ENCODE results near the gene PSMA3. TPM values are rescaled to one million over a fixed set of nuclear protein-coding genes. Genes with fewer than 3 reads are reported as not detected.
A peak's percentile ranks its signal among the peaks of the same experiment; 100 is the strongest.

PSMA3 gene
- total and polyA plus RNA-seq, 2 donors (not counting 1 experiment from before 2014, with no cell fraction given), result 80.1 to 279 TPM

DNA sequence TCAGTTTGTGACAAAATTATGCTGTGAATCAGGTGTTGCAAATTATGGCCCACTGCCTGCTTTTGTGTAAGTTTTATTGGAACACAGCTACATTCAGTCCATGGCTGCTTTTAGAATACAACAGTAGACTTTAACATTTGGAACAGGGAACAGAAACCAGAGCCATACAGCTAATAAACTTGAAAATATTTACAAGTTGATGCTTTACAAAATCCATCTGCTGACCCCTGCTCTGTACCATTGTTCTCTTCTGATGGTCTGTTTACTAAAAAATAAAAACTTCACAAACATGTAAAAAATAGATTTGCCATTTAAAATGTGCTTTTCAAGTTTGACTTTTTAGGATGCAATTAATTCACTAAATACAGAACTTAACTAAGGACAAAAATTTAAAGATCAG lies 20.8 kb downstream of the PSMA3 start:
- Histone ChIP-seq H4K20me1 (ENCODE audit: control insufficient read depth, extremely low read depth, insufficient read depth, low read length) (no peaks in the 10 kb centered on the region), H3K9me3 (ENCODE audit: control insufficient read depth, insufficient read depth, low read depth, low read length) (no peaks in the 10 kb centered on the region), H3K4me3 (replicated peaks in 1 of 4; ENCODE audit: control extremely low read depth in 1 of 4, insufficient read depth in 1 of 4, low read depth in 3 of 4, low read length in 4 of 4) (no peak overlapping the region), H3K27ac (ENCODE audit: insufficient read depth, low read length) (no peak overlapping the region), H3K79me2 (ENCODE audit: control insufficient read depth, insufficient read depth, low read length) (peaks cover 8% of the 10 kb centered on the region), H3K36me3 (ENCODE audit: control insufficient read depth, insufficient read depth, low read length) (peaks cover 10% of the 10 kb centered on the region), H2AFZ (ENCODE audit: low read length) (no peak overlapping the region), H3K4me2 (ENCODE audit: extremely low read depth, insufficient read depth, low read length) (no peak overlapping the region), H3K9ac (ENCODE audit: insufficient read depth, low read length) (no peak overlapping the region), H3K27me3 (ENCODE audit: control insufficient read depth, insufficient read depth, low read length) (no peaks in the 10 kb centered on the region), H3K4me1 (ENCODE audit: control insufficient read depth, extremely low read depth, insufficient read depth, low read length) (no peaks in the 10 kb centered on the region)
- TF ChIP-seq, protein P1, sequence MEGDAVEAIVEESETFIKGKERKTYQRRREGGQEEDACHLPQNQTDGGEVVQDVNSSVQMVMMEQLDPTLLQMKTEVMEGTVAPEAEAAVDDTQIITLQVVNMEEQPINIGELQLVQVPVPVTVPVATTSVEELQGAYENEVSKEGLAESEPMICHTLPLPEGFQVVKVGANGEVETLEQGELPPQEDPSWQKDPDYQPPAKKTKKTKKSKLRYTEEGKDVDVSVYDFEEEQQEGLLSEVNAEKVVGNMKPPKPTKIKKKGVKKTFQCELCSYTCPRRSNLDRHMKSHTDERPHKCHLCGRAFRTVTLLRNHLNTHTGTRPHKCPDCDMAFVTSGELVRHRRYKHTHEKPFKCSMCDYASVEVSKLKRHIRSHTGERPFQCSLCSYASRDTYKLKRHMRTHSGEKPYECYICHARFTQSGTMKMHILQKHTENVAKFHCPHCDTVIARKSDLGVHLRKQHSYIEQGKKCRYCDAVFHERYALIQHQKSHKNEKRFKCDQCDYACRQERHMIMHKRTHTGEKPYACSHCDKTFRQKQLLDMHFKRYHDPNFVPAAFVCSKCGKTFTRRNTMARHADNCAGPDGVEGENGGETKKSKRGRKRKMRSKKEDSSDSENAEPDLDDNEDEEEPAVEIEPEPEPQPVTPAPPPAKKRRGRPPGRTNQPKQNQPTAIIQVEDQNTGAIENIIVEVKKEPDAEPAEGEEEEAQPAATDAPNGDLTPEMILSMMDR (conservative IDR thresholded peaks at IDR 0.05 in 1 of 2, IDR thresholded peaks at IDR 0.05 in 1 of 2; ENCODE audit: low read depth in 1 of 2, low read length in 2 of 2), result no peak
- no peak for TF ChIP-seq EZH2 (IDR thresholded peaks at IDR 0.05; ENCODE audit: low read length, missing control alignments)
- DNase-seq (ENCODE audit: low read depth in 2 of 2), result no peak

DNA sequence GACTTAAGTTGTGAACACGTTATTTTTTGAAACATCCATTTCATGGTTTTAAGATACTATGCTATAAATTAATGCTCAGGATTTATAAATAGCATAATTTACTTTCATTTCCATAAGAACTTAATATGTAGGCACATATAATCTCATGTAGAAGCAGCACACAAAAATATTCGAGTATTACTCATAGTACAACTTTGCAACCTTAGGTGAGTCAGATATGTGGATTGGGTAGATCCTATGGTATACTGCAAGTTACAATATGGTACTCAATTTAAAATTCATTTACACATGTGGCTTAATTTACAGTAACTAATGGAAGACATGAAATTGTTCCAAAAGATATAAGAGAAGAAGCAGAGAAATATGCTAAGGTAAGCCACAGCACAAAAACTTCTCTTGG lies 26.0 kb downstream of the PSMA3 start:
- no peak overlapping the region for H3K4me3 ChIP-seq (replicated peaks in 1 of 4; ENCODE audit: control extremely low read depth in 1 of 4, insufficient read depth in 1 of 4, low read depth in 3 of 4, low read length in 4 of 4)
- TF ChIP-seq, protein P1 (conservative IDR thresholded peaks at IDR 0.05 in 1 of 2, IDR thresholded peaks at IDR 0.05 in 1 of 2; ENCODE audit: low read depth in 1 of 2, low read length in 2 of 2), result no peak
- TF ChIP-seq EZH2 (IDR thresholded peaks at IDR 0.05; ENCODE audit: low read length, missing control alignments), result no peak
- H3K4me1 ChIP-seq (ENCODE audit: control insufficient read depth, extremely low read depth, insufficient read depth, low read length), result no peaks in the 10 kb centered on the region
- H3K79me2 ChIP-seq (ENCODE audit: control insufficient read depth, insufficient read depth, low read length), result peaks cover 25% of the 10 kb centered on the region
- H3K9ac ChIP-seq (ENCODE audit: insufficient read depth, low read length), result no peak overlapping the region
- no peak overlapping the region for H2AFZ ChIP-seq (ENCODE audit: low read length)
- DNase-seq (ENCODE audit: low read depth in 2 of 2), result peak in 1 of 2 donors; percentile 18
- H3K36me3 ChIP-seq (ENCODE audit: control insufficient read depth, insufficient read depth, low read length), result peaks cover 6% of the 10 kb centered on the region
- no peak overlapping the region for H3K4me2 ChIP-seq (ENCODE audit: extremely low read depth, insufficient read depth, low read length)
- H3K27me3 ChIP-seq (ENCODE audit: control insufficient read depth, insufficient read depth, low read length), result no peaks in the 10 kb centered on the region
- no peak overlapping the region for H3K27ac ChIP-seq (ENCODE audit: insufficient read depth, low read length)
- H3K9me3 ChIP-seq (ENCODE audit: control insufficient read depth, insufficient read depth, low read depth, low read length), result no peaks in the 10 kb centered on the region
- H4K20me1 ChIP-seq (ENCODE audit: control insufficient read depth, extremely low read depth, insufficient read depth, low read length), result no peaks in the 10 kb centered on the region

DNA sequence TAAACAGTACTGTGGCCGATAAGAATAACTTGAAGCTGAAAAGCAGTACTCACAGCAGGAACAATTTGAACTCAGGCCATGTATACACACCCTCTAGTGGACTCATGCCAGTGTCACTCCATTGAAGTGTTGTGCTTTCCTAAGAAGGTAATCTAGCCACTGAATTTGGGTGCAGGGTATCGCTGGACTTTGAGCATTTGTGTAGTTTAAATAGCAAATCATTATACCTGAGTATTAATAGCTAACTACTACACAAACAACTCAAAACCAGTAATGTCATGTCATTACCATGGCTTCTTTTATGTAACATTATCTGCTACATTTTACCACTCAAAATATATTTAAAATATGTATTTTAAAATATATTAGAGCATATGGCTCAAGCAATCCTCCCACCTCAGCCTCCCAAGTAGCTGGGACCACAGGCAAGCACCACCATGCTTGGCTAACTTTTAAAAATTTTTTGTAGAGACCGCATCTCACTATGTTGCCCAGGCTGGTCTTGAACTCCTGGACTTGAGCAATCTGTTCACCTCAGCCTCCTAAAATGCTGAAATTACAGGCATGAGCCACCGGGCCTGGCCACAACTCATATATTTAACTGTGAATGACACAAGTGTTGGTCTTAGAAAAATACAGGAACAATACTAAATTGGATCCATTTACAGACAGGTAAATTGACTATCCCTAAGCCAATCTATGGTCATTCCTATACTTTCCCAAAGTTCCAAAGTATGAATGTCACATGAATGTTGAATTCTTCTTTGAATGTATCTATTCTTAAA lies 28.1 kb downstream of the PSMA3 start:
- Histone ChIP-seq H3K4me2 (ENCODE audit: extremely low read depth, insufficient read depth, low read length) (no peak overlapping the region), H3K4me3 (replicated peaks in 1 of 4; ENCODE audit: control extremely low read depth in 1 of 4, insufficient read depth in 1 of 4, low read depth in 3 of 4, low read length in 4 of 4) (no peak overlapping the region), H3K9me3 (ENCODE audit: control insufficient read depth, insufficient read depth, low read depth, low read length) (no peaks in the 10 kb centered on the region), H3K9ac (ENCODE audit: insufficient read depth, low read length) (no peak overlapping the region), H3K36me3 (ENCODE audit: control insufficient read depth, insufficient read depth, low read length) (peaks cover 6% of the 10 kb centered on the region), H3K79me2 (ENCODE audit: control insufficient read depth, insufficient read depth, low read length) (peaks cover 38% of the 10 kb centered on the region), H4K20me1 (ENCODE audit: control insufficient read depth, extremely low read depth, insufficient read depth, low read length) (no peaks in the 10 kb centered on the region), H3K4me1 (ENCODE audit: control insufficient read depth, extremely low read depth, insufficient read depth, low read length) (no peaks in the 10 kb centered on the region), H3K27ac (ENCODE audit: insufficient read depth, low read length) (no peak overlapping the region), H3K27me3 (ENCODE audit: control insufficient read depth, insufficient read depth, low read length) (no peaks in the 10 kb centered on the region), H2AFZ (ENCODE audit: low read length) (no peak overlapping the region)
- TF ChIP-seq, protein P1 (conservative IDR thresholded peaks at IDR 0.05 in 1 of 2, IDR thresholded peaks at IDR 0.05 in 1 of 2; ENCODE audit: low read depth in 1 of 2, low read length in 2 of 2), result peak in 1 of 2 donors; percentile 27
- TF ChIP-seq EZH2 (IDR thresholded peaks at IDR 0.05; ENCODE audit: low read length, missing control alignments), result no peak
- peak; percentile 36 to 57 for DNase-seq (ENCODE audit: low read depth in 2 of 2)
